Measurements from ENCODE around the gene PLXNC1. TPM values are rescaled to one million over a fixed set of nuclear protein-coding genes. Genes with fewer than 3 reads are reported as not detected.

The PLXNC1 gene
- total RNA-seq, 1 donor from 2014 or later, result 14.2 TPM

DNA sequence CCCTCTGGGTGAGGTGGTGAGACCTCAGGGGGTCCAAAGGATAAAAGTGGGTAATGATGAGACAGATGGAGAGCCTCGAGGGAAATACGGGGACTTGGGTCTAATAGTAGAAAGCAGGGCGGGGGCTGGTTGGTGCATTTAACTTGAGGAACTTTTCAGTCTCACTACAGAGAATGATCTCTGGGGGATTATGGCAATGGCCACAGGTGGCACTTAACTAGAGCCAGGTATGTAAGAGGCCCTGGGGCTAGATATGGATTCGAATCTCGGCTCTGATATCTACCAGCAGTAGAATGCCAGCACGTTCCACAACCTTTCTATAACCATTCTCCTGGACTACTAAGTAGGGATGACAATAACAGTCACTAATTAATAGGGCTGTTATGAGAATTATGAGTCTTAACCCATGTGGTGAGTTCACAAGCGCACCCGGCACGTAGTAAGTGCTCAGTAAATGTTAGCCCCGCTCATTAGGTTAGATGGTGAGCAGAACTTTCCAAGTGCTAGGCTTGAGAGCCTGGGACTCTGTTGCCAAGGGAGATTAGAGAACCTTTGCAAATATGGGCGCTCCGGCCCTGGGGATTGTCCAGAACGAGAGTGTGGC lies 888 bp upstream of the PLXNC1 start:
- peaks cover 22% of the 10 kb centered on the region for H3K4me1 ChIP-seq
- no peaks in the 10 kb centered on the region for H3K27me3 ChIP-seq
- H3K4me3 ChIP-seq, result peak overlapping the region; percentile 52 to 87
- DNase-seq (ENCODE audit: extremely low spot score in 2 of 2), result no peak
- H3K27ac ChIP-seq, result peak overlapping the region; percentile 79
- H3K36me3 ChIP-seq, result no peaks in the 10 kb centered on the region
- no peaks in the 10 kb centered on the region for H3K9me3 ChIP-seq
- TF ChIP-seq, protein P1, sequence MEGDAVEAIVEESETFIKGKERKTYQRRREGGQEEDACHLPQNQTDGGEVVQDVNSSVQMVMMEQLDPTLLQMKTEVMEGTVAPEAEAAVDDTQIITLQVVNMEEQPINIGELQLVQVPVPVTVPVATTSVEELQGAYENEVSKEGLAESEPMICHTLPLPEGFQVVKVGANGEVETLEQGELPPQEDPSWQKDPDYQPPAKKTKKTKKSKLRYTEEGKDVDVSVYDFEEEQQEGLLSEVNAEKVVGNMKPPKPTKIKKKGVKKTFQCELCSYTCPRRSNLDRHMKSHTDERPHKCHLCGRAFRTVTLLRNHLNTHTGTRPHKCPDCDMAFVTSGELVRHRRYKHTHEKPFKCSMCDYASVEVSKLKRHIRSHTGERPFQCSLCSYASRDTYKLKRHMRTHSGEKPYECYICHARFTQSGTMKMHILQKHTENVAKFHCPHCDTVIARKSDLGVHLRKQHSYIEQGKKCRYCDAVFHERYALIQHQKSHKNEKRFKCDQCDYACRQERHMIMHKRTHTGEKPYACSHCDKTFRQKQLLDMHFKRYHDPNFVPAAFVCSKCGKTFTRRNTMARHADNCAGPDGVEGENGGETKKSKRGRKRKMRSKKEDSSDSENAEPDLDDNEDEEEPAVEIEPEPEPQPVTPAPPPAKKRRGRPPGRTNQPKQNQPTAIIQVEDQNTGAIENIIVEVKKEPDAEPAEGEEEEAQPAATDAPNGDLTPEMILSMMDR (IDR thresholded peaks at IDR 0.05), result no peak
- TF ChIP-seq POLR2A (IDR thresholded peaks at IDR 0.05), result no peak
- no peak for TF ChIP-seq POLR2AphosphoS5 (IDR thresholded peaks at IDR 0.05; ENCODE audit: insufficient read depth in 1 of 2, low read depth in 1 of 2)
- intact Hi-C loops (cut with DNase I), result loop anchor here (5.0 kb wide), 1 partner anchor 285 kb away; no protein-coding TSS in a partner anchor

DNA sequence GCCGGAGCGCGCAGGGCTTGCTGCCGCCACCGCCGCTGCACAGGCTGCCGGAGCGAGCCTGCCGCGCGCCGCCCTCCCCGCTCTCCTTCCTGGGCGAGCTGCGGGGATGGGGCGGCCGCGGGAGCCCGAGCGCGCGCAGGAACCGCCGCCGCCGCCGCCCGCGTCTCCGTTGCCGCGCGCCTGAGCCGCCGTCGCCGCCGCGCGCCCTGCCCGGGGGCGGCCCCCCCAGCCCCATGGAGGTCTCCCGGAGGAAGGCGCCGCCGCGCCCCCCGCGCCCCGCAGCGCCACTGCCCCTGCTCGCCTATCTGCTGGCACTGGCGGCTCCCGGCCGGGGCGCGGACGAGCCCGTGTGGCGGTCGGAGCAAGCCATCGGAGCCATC lies 352 bp downstream of the PLXNC1 start:
- H3K9me3 ChIP-seq, result no peaks in the 10 kb centered on the region
- TF ChIP-seq POLR2A (IDR thresholded peaks at IDR 0.05) (no peak), POLR2AphosphoS5 (IDR thresholded peaks at IDR 0.05; ENCODE audit: insufficient read depth in 1 of 2, low read depth in 1 of 2) (no peak)
- TF ChIP-seq, protein P1 (IDR thresholded peaks at IDR 0.05), result no peak
- peak overlapping the region; percentile 79 for H3K27ac ChIP-seq
- intact Hi-C loops (cut with DNase I), result loop anchor here (5.0 kb wide), 1 partner anchor 284 kb away; no protein-coding TSS in a partner anchor
- peaks cover 27% of the 10 kb centered on the region for H3K4me1 ChIP-seq
- H3K36me3 ChIP-seq, result no peaks in the 10 kb centered on the region
- H3K27me3 ChIP-seq, result no peaks in the 10 kb centered on the region
- peak overlapping the region; percentile 52 to 87 for H3K4me3 ChIP-seq
- DNase-seq (ENCODE audit: extremely low spot score in 2 of 2), result no peak

DNA sequence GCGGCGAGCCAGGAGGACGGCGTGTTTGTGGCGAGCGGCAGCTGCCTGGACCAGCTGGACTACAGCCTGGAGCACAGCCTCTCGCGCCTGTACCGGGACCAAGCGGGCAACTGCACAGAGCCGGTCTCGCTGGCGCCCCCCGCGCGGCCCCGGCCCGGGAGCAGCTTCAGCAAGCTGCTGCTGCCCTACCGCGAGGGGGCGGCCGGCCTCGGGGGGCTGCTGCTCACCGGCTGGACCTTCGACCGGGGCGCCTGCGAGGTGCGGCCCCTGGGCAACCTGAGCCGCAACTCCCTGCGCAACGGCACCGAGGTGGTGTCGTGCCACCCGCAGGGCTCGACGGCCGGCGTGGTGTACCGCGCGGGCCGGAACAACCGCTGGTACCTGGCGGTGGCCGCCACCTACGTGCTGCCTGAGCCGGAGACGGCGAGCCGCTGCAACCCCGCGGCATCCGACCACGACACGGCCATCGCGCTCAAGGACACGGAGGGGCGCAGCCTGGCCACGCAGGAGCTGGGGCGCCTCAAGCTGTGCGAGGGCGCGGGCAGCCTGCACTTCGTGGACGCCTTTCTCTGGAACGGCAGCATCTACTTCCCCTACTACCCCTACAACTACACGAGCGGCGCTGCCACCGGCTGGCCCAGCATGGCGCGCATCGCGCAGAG lies 873 bp downstream of the PLXNC1 start:
- Histone ChIP-seq H3K27ac (peak overlapping the region; percentile 79), H3K9me3 (no peaks in the 10 kb centered on the region), H3K36me3 (no peaks in the 10 kb centered on the region), H3K27me3 (no peaks in the 10 kb centered on the region), H3K4me1 (peaks cover 27% of the 10 kb centered on the region), H3K4me3 (peak overlapping the region; percentile 52 to 87)
- TF ChIP-seq POLR2AphosphoS5 (IDR thresholded peaks at IDR 0.05; ENCODE audit: insufficient read depth in 1 of 2, low read depth in 1 of 2), result peak in 1 of 2 donors; percentile 36
- TF ChIP-seq, protein P1 (IDR thresholded peaks at IDR 0.05), result no peak
- intact Hi-C loops (cut with DNase I), result loop anchor here (5.0 kb wide), 1 partner anchor 283 kb away; no protein-coding TSS in a partner anchor
- no peak for DNase-seq (ENCODE audit: extremely low spot score in 2 of 2)

DNA sequence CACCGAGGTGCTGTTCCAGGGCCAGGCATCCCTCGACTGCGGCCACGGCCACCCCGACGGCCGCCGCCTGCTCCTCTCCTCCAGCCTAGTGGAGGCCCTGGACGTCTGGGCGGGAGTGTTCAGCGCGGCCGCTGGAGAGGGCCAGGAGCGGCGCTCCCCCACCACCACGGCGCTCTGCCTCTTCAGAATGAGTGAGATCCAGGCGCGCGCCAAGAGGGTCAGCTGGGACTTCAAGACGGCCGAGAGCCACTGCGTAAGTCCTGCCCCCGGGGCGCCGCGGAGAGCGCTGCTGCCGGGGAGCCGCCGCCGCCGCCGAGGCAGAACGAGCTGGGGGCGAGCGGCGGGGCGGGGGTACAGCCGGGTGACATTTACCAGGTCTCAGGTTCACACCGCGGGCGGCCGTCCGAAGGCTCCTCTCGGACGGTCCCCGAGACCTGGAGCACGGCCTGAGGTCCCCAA lies 1.4 kb downstream of the PLXNC1 start:
- H3K4me1 ChIP-seq, result peaks cover 27% of the 10 kb centered on the region
- H3K27ac ChIP-seq, result peak overlapping the region; percentile 79
- H3K9me3 ChIP-seq, result no peaks in the 10 kb centered on the region
- intact Hi-C loops (cut with DNase I), result loop anchor here (5.0 kb wide), 1 partner anchor 282 kb away; no protein-coding TSS in a partner anchor
- H3K4me3 ChIP-seq, result peak overlapping the region; percentile 52 to 87
- no peaks in the 10 kb centered on the region for H3K27me3 ChIP-seq
- H3K36me3 ChIP-seq, result no peaks in the 10 kb centered on the region
- DNase-seq (ENCODE audit: extremely low spot score in 2 of 2), result no peak
- TF ChIP-seq POLR2AphosphoS5 (IDR thresholded peaks at IDR 0.05; ENCODE audit: insufficient read depth in 1 of 2, low read depth in 1 of 2) (no peak), POLR2A (IDR thresholded peaks at IDR 0.05) (no peak)
- TF ChIP-seq, protein P1 (IDR thresholded peaks at IDR 0.05), result no peak
